CD4-positive, alpha-beta T cell treated with Interleukin-21 for 1 hour (primary cell): Measurements from ENCODE around the gene AR.

Experiments
- DNase-seq: peaks from one replicate; pipeline ENCODE4 v3.0.0-alpha.2; 2020

Gene AR, protein sequence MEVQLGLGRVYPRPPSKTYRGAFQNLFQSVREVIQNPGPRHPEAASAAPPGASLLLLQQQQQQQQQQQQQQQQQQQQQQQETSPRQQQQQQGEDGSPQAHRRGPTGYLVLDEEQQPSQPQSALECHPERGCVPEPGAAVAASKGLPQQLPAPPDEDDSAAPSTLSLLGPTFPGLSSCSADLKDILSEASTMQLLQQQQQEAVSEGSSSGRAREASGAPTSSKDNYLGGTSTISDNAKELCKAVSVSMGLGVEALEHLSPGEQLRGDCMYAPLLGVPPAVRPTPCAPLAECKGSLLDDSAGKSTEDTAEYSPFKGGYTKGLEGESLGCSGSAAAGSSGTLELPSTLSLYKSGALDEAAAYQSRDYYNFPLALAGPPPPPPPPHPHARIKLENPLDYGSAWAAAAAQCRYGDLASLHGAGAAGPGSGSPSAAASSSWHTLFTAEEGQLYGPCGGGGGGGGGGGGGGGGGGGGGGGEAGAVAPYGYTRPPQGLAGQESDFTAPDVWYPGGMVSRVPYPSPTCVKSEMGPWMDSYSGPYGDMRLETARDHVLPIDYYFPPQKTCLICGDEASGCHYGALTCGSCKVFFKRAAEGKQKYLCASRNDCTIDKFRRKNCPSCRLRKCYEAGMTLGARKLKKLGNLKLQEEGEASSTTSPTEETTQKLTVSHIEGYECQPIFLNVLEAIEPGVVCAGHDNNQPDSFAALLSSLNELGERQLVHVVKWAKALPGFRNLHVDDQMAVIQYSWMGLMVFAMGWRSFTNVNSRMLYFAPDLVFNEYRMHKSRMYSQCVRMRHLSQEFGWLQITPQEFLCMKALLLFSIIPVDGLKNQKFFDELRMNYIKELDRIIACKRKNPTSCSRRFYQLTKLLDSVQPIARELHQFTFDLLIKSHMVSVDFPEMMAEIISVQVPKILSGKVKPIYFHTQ

DNA sequence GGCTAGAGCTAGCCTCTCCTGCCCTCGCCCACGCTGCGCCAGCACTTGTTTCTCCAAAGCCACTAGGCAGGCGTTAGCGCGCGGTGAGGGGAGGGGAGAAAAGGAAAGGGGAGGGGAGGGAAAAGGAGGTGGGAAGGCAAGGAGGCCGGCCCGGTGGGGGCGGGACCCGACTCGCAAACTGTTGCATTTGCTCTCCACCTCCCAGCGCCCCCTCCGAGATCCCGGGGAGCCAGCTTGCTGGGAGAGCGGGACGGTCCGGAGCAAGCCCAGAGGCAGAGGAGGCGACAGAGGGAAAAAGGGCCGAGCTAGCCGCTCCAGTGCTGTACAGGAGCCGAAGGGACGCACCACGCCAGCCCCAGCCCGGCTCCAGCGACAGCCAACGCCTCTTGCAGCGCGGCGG is at the start of gene AR:
Gene AR (plus strand): TSS at position 204 of the 400 bp plus-strand sequence. CDS start 1,126 bp downstream, outside the sequence.
- no peak for DNase-seq

DNA sequence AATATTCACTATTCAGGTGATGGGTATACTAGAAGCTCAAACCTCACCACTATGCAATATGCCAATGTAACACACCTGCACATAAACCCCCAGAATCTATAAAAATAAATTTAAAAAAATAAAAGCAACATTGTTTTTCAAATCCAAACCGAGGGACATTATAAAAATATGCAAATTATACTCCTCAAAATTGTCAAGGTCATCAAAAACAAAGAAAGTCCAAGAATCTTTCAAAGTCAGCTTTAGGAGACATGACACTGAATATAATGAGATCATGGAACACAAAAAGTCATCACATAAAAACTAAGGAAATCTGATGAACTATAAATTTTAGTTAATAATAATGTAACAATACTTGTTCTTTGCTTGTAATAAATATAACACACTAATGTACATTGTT is 43.2 kb upstream of the AR start:
- DNase-seq, result no peak

DNA sequence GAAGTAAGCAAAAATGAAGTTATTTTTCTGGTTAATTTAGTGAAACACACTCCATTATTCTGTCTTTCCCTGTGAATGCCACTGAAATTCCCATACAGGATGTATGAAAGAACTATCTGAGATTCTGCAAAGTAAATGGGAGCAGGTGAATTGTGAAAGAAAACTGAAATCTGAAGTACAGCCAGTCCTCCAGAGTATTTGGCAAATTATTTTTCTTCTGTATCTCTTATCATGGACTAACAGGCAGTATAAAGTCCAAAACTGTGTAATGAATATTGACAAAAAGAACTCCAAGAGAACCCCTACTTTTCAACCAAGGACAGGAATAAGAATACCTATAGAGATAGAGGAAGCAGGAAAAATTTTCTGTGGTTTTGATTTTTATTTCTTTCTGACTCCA is 40.8 kb upstream of the AR start:
- DNase-seq, result no peak

DNA sequence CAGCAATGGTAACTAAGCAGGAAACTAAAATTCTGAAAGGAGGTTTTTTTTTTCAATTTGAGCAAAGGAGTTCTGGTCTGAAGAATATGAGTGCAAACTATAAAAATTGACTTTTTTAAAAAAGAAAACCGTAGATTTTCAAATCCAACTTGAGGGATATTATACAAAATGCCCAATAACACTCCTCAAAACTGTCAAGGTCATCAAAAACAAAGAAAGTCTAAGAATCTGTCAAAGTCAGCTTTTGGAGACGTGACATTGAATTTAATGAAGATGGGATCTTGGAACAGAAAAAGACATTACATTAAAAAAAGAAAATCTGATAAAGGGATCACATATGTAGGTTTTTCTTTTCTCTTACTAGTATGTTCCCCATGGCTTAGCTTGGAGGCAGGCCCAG is 40.4 kb upstream of the AR start:
- DNase-seq, result no peak

DNA sequence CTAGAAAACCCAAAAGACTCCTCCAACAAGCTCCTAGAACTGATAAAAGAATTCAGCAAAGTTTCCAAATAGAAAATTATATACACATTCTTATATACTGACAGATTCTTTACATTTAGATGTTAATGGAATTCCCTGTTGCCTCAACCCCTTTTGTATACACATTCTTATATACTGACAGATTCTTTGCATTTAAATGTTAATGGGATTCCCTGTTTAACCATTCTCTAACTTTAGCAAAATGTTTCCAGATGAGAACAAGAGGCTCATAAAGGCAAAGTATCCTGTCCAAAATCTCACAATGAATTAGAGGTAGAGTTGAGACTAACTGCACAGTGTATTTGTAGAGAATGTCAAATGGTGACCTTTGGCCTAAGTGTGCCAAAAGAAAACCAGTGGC is 23.1 kb upstream of the AR start:
- DNase-seq, result no peak

DNA sequence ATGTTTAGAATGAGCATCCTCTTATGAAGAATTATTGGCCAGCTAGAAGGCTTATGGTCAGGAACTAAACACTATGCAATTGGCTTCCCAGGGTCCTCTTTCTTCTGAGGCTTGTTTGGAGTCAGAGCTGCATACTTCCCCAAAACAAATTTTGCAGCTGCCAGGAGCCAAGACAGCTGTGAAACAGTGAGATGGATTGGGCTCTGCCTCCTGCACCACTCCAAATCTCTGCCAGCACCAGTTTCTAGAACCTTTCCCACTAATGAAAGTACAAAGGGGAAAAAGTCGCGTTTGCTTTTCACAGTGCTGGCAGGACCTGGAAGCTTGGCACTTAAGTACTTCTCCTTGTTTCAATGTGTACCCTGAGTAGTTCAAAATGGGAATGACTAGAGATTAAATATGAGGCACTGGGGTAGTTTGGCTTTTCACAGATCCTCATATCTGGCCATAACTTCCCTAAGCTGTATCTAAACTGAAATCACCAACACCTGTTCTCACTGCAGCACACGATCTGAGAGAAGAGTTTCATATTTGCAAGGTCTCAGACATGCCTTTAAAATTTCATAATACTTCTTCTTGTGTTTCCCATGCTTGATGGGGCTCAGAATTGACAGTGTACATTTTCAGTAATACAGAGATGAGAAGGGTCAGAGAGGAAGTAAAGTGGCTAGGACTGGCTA is 20.7 kb upstream of the AR start:
- DNase-seq, result no peak

DNA sequence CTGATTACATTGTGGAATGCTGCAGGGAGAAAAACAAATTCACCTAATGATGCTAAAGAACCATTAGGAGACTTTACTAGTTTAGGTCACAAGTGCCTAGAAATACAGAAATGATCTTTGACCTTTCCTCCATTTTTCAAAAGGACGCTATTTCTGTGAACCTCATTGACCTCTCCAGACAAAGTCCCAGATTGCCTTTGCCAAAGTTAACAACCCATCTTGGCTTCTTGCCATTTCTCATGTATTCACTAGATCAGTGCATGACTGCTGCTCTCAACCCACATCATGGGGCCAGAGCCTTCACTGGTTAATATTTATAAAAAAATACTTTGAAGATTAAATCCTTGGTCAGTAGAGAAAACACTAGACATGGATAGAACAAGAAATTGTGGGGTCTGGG is 19.9 kb upstream of the AR start:
- no peak for DNase-seq

DNA sequence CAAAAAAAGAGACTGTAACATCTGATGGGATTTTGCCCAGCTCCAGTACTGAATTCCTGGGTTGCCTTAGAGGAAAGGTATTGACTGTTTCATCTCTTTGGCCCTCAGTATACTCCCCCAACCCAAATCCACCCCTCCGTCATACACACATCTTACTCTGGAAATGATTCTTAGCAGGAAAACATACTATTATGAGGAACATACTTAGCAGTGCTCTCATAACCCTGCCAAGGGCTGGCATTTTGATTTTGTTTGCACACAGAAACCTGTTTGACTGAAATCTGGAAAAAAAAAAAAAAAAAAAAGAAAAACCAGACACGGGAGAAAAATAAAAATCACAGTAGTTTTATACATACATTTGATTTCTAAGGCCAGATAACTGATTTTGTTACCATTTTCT is 19.4 kb upstream of the AR start:
- no peak for DNase-seq

DNA sequence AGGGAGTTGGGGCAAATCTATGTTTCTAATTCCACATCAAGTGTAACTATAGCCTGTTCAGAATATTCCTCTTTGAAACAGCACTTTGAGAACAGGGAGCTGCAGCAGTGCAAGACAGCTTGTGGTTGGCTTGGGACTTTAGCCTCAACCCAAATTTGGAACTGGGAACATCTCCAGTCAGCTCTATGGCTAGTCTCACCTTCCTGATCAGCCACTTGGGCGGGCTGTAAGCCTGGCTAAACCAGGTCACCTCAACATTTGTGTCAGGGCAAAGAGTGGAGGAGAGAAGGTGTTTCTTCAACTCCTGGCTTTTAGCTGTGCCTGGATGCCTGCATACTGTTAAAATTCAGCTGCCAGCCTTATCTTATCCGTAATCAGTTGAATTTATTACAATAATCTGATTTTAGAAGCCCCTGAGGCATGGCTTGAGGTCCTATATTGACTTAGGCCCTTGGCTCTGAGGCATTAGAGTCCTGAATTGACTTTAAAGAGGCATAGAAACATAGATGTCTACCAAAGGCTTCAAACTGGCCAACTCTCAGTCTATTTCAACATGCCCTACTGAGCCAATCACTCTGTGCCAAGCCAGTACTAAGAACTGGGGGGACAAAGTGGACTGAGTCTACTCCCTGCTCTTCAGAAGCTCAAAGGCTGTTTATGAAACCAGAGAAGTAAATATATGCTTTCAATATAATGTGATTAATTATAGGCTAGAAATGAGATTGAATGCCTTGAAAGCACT is 18.7 kb upstream of the AR start:
- DNase-seq, result no peak

DNA sequence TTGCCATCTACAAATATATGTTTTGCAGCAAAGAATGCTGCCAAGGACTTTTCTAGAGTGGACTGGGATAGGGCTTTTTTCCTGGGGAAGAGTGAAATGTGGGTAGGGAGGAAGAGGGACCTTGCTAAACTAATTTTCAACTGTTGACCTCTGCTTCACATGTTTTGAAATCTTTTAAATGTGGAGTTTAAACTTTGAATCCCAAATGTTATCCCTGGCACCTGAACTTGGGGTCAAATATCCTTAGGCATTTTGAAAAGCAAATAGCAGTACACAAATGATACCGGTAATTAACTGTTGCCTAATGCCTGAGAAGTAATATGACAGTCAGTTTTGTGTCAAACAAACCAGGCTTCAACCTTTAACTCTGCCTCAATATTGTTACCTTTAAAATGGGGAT is 7.3 kb upstream of the AR start:
- DNase-seq, result no peak

DNA sequence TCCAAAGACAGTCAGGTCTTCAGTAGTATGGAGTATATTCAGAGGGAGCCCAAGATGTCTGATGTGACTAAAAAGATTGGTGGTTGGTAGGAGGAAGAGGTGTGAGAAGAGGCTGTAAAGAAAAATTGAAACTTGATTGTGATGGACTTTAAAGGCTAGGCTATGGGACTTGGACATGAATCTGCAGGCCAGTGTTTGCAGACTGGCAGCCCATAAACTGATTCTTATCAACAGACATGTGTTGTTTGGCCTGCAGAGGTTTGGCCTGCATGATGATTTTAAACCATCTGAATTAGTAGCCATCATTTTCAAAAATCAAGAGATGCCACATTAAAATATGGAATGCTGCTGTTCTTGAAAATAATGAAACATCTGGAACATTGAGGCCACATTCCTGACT is 5.4 kb upstream of the AR start:
- DNase-seq, result no peak

DNA sequence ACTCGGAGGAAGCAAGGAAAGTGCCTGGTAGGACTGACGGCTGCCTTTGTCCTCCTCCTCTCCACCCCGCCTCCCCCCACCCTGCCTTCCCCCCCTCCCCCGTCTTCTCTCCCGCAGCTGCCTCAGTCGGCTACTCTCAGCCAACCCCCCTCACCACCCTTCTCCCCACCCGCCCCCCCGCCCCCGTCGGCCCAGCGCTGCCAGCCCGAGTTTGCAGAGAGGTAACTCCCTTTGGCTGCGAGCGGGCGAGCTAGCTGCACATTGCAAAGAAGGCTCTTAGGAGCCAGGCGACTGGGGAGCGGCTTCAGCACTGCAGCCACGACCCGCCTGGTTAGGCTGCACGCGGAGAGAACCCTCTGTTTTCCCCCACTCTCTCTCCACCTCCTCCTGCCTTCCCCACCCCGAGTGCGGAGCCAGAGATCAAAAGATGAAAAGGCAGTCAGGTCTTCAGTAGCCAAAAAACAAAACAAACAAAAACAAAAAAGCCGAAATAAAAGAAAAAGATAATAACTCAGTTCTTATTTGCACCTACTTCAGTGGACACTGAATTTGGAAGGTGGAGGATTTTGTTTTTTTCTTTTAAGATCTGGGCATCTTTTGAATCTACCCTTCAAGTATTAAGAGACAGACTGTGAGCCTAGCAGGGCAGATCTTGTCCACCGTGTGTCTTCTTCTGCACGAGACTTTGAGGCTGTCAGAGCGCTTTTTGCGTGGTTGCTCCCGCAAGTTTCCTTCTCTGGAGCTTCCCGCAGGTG is 637 bp downstream of the AR start:
- no peak for DNase-seq

DNA sequence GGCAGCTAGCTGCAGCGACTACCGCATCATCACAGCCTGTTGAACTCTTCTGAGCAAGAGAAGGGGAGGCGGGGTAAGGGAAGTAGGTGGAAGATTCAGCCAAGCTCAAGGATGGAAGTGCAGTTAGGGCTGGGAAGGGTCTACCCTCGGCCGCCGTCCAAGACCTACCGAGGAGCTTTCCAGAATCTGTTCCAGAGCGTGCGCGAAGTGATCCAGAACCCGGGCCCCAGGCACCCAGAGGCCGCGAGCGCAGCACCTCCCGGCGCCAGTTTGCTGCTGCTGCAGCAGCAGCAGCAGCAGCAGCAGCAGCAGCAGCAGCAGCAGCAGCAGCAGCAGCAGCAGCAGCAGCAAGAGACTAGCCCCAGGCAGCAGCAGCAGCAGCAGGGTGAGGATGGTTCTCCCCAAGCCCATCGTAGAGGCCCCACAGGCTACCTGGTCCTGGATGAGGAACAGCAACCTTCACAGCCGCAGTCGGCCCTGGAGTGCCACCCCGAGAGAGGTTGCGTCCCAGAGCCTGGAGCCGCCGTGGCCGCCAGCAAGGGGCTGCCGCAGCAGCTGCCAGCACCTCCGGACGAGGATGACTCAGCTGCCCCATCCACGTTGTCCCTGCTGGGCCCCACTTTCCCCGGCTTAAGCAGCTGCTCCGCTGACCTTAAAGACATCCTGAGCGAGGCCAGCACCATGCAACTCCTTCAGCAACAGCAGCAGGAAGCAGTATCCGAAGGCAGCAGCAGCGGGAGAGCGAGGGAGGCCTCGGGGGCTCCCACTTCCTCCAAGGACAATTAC is 1.4 kb downstream of the AR start:
- DNase-seq, result no peak

DNA sequence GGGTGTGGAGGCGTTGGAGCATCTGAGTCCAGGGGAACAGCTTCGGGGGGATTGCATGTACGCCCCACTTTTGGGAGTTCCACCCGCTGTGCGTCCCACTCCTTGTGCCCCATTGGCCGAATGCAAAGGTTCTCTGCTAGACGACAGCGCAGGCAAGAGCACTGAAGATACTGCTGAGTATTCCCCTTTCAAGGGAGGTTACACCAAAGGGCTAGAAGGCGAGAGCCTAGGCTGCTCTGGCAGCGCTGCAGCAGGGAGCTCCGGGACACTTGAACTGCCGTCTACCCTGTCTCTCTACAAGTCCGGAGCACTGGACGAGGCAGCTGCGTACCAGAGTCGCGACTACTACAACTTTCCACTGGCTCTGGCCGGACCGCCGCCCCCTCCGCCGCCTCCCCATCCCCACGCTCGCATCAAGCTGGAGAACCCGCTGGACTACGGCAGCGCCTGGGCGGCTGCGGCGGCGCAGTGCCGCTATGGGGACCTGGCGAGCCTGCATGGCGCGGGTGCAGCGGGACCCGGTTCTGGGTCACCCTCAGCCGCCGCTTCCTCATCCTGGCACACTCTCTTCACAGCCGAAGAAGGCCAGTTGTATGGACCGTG is 2.2 kb downstream of the AR start:
- DNase-seq, result no peak

DNA sequence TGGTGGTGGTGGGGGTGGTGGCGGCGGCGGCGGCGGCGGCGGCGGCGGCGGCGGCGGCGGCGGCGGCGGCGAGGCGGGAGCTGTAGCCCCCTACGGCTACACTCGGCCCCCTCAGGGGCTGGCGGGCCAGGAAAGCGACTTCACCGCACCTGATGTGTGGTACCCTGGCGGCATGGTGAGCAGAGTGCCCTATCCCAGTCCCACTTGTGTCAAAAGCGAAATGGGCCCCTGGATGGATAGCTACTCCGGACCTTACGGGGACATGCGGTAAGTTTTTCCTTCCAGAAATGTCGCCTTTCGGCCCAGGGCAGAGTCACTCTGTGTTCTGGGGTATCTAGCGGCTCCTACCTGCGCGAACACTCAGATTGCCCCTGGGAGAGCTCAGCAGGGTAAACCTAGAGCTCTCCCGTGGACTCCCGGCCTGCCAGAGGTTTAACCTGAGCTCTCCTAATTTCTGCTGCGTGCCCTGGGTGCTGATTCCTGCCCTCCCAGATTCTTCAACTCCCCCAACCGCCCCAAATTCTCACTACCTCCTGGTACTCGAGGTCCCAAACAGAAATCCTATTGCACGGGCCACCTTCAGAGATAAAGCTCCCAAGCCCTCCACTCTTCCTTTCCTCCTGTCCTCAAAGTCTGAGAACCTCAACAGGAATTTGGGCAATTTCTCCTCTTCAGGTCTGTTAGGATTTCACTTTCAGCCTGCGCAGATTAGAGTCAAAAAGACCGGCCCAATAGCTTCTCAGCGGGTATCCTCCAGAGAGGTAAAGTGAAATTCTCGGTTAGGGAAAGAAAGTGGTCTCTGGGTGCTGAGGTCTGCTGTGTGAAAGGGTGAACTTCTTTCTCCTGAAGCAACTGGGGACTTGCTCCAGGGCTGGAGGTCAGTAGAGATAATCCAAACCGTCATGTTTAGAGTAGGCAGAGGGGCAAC is 2.9 kb downstream of the AR start:
- no peak for DNase-seq

DNA sequence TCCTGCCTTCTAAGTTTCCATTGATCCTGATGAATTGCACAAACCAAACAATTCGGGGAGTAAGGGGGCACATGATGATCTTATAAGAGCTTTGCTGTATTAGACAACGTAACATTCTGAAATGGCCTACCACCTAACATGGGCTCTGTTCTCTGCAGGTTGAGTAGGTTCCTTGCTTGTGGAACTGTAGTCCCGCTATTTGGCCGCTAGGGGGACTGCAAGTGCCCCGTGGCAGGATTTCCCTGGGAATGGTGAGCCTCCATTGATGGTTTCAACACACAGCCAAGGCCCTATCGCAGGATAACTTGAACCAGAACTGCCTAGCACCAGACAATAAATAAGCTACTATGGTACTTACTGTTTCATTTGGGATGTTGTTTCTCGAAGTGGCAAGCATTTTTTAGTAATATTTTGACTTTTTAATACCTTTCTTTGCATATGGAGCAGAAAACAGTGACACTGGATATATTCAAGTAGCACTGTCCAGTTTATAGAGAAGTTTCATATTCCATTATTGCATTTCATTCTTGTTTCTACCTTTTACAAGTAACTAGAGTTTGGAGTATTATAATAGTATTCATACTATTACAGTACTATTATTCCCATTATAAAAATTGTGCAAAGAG is 11.9 kb downstream of the AR start:
- no peak for DNase-seq

DNA sequence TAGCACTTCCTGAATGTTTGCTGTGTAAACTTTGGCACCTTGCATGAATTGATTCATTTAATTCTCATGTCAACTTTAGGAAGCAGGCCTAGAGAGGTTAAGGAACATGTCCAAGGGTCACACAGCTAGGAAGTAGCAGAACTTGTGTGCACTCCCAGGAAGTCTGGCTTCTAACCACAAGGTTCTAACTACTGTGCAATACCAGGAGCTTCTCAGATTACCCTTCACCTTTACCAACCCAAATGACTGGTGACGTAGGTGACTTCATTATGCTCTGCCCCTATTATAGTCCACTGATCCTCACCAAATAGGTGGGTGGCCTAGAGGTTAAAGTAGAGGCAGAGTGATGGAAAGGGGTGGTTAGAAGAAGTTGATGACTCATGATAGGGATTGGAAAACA is 14.4 kb downstream of the AR start:
- DNase-seq, result no peak

DNA sequence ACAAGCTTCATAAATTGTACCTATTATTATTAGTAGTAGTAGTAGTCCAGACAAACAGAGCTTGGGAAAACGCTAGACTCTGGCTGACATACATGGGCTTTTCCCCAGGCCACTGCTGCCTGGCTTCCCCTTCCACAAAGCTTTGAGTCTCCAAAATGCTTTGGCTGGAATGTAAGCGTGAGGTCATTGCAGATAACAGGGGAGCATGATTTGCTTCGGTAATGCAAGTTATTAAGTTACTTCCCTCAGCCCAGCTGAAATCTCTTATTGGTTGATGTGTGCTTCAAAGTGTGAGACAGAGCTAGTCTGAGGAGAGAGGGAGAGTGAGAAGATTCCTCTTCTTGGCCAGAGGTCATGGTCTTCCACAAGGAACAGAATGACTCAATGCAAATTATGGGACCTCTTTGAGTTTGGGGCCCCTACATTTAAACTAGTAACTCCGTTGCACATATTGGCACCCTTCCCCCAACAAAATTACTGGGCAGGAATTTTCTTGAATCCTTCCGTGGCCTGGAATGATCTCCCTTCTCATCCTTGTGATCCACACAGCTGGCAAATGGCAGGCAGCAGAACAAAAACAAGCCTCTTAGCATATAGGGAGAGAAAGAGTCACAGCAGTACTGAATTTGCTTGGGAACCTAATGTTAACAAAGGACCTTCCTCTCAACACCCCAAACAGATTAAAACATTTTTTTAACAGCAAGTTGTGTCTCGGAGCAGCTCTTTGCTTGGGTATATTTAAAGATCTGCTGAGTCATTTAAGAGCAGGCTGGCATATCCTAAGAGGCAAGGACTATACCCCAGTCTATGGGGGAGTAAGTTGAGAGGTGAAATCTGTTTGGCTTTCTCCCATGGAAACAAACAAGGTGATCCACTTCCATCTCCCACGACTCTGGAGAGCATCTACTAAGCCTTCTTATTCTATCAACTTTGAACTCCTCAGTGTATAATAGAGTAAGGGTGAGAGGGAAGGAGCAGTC is 19.9 kb downstream of the AR start:
- DNase-seq, result no peak
